H1 (cell line): ENCODE data around the gene SMC3. TPM values are rescaled to one million over a fixed set of nuclear protein-coding genes. Genes with fewer than 3 reads are reported as not detected.

Experiments used
- CTCF ChIA-PET: fragments of 300-600 bp; sonication (Branson Sonifier 250); formaldehyde crosslinking; loops from one replicate; lab custom pipeline; 2021; ENCODE audit not compliant: partially characterized antibody; lab: Charles Lee
- POLR2A ChIA-PET: fragments of 300-600 bp; sonication (Branson Sonifier 250); formaldehyde crosslinking; loops from one replicate; lab custom pipeline; 2021; ENCODE audit warnings: inconsistent platforms; ENCODE audit not compliant: partially characterized antibody; lab: Charles Lee
- DNase-seq, 2 experiments: peaks; one replicate each; pipeline versions ENCODE4 v3.0.0 to v3.0.0-alpha.2; 2010 to 2022; ENCODE audit warnings: low spot score in 2 of 2, low read depth in 1 of 2, mixed read lengths in 1 of 2
- FAIRE-seq: peaks from 2 replicates; lab custom pipeline; 2011; peaks lifted over from hg19 to GRCh38; lab: Jason Lieb, UNC
- H2AFZ ChIP-seq: 2 replicates; pipeline ENCODE4 v1.8.1; 2012; ENCODE audit warnings: low read length, inconsistent platforms
- H2AK5ac ChIP-seq: 2 replicates; pipeline ENCODE4 v1.6.1; 2013; ENCODE audit warnings: low read depth, low read length
- H2BK120ac ChIP-seq: replicated peaks from 2 replicates; pipeline ENCODE3; 2013; ENCODE audit warnings: low read depth, low read length, inconsistent platforms
- H2BK12ac ChIP-seq: 2 replicates; pipeline ENCODE4 v1.6.1; 2013; ENCODE audit warnings: low read depth, low read length
- H2BK15ac ChIP-seq: 2 replicates; pipeline ENCODE4 v1.6.1; 2013; ENCODE audit warnings: low read length
- H2BK20ac ChIP-seq: 2 replicates; pipeline ENCODE4 v1.6.1; 2013; ENCODE audit warnings: low read length
- H2BK5ac ChIP-seq: 2 replicates; pipeline ENCODE4 v1.6.1; 2013; ENCODE audit warnings: low read depth, low read length
- H3K14ac ChIP-seq: 2 replicates; pipeline ENCODE4 v1.6.1; 2013; ENCODE audit warnings: inconsistent platforms; ENCODE audit not compliant: insufficient read length
- H3K18ac ChIP-seq: 2 replicates; pipeline ENCODE4 v1.6.1; 2013; ENCODE audit warnings: low read length; ENCODE audit errors: extremely low read depth
- H3K23ac ChIP-seq: 2 replicates; pipeline ENCODE4 v1.6.1; 2013; ENCODE audit warnings: inconsistent platforms; ENCODE audit not compliant: insufficient read length
- H3K23me2 ChIP-seq: 2 replicates; pipeline ENCODE4 v1.6.1; 2013; ENCODE audit warnings: low read depth, low read length
- H3K27ac ChIP-seq: 2 replicates; pipeline ENCODE4 v1.6.1; 2011; ENCODE audit warnings: low read depth, low read length, inconsistent platforms
- H3K27me3 ChIP-seq, 4 experiments: replicated peaks in 1 of 4; 1 replicate in 1 of 4; 2 replicates in 3 of 4; pipeline versions ENCODE4 v1.6.1 to v1.8.1; 2011 to 2013; ENCODE audit warnings: low read length in 3 of 4, mild to moderate bottlenecking in 3 of 4, inconsistent platforms in 2 of 4, mixed read lengths in 2 of 4, moderate library complexity in 1 of 4; ENCODE audit not compliant: control insufficient read depth in 3 of 4, insufficient read depth in 3 of 4; ENCODE audit errors: extremely low read depth in 1 of 4
- H3K36me3 ChIP-seq, 4 experiments: 2 replicates each; pipeline versions ENCODE4 v1.6.1 to v1.8.1; 2011 to 2013; ENCODE audit warnings: mild to moderate bottlenecking in 4 of 4, low read length in 3 of 4, moderate library complexity in 2 of 4, control low read depth in 1 of 4, inconsistent platforms in 1 of 4; ENCODE audit not compliant: insufficient read depth in 4 of 4, control insufficient read depth in 2 of 4
- H3K4ac ChIP-seq: replicated peaks from 2 replicates; pipeline ENCODE3; 2013; ENCODE audit warnings: low read length, low read depth, mixed read lengths, inconsistent platforms; ENCODE audit not compliant: insufficient read length
- H3K4me1 ChIP-seq, 4 experiments: replicated peaks in 1 of 4; 1 replicate in 1 of 4; 2 replicates in 3 of 4; pipeline versions ENCODE4 v1.6.1 to v1.8.1; 2011 to 2013; ENCODE audit warnings: low read length in 3 of 4, inconsistent platforms in 2 of 4, mixed read lengths in 1 of 4; ENCODE audit not compliant: insufficient read depth in 4 of 4, control insufficient read depth in 3 of 4
- H3K4me2 ChIP-seq, 2 experiments: 2 replicates each; pipeline versions ENCODE4 v1.6.1 to v1.8.1; 2011 to 2013; ENCODE audit warnings: low read depth in 2 of 2, low read length in 2 of 2, control low read depth in 1 of 2, inconsistent platforms in 1 of 2, mild to moderate bottlenecking in 1 of 2; ENCODE audit not compliant: insufficient read depth in 1 of 2
- H3K4me3 ChIP-seq, 4 experiments: fragments of 200-600, 300-600 bp in 1 of 4; sonication (generic), shearing (Covaris generic), sonication (Bioruptor Twin) in 1 of 4; 2 replicates each; pipeline versions ENCODE4 v1.5.1 to v1.8.1; 2011 to 2016; ENCODE audit warnings: low read length in 4 of 4, low read depth in 3 of 4, control low read depth in 2 of 4, inconsistent platforms in 2 of 4, mild to moderate bottlenecking in 2 of 4, mixed read lengths in 1 of 4, moderate library complexity in 1 of 4; ENCODE audit not compliant: insufficient read depth in 2 of 4; ENCODE audit errors: extremely low read depth in 1 of 4
- H3K56ac ChIP-seq: replicated peaks from 2 replicates; pipeline ENCODE3; 2013; ENCODE audit warnings: low read depth, mild to moderate bottlenecking, mixed read lengths, low read length, inconsistent platforms; ENCODE audit not compliant: insufficient read length
- H3K79me1 ChIP-seq: 2 replicates; pipeline ENCODE4 v1.6.1; 2013; ENCODE audit warnings: low read depth, low read length, control low read depth
- H3K79me2 ChIP-seq, 2 experiments: 2 replicates each; pipeline versions ENCODE4 v1.6.1 to v1.8.1; 2012 to 2013; ENCODE audit warnings: low read length in 2 of 2, mild to moderate bottlenecking in 2 of 2, inconsistent platforms in 1 of 2; ENCODE audit not compliant: insufficient read depth in 2 of 2, control insufficient read depth in 1 of 2
- H3K9ac ChIP-seq, 4 experiments: replicated peaks in 1 of 4; 1 replicate in 1 of 4; 2 replicates in 3 of 4; pipeline versions ENCODE4 v1.6.1 to v1.8.1; 2011 to 2013; ENCODE audit warnings: low read depth in 3 of 4, low read length in 3 of 4, control low read depth in 2 of 4, mild to moderate bottlenecking in 2 of 4, moderate library complexity in 2 of 4, inconsistent platforms in 1 of 4; ENCODE audit errors: extremely low read depth in 1 of 4
- H3K9me3 ChIP-seq, 2 experiments: 2 replicates each; pipeline versions ENCODE4 v1.6.1 to v1.8.1; 2012 to 2013; ENCODE audit warnings: mild to moderate bottlenecking in 2 of 2, moderate library complexity in 2 of 2, control low read depth in 1 of 2, inconsistent platforms in 1 of 2, low read depth in 1 of 2, low read length in 1 of 2, mixed read lengths in 1 of 2; ENCODE audit not compliant: insufficient read depth in 2 of 2
- H4K20me1 ChIP-seq, 2 experiments: replicated peaks in 1 of 2; 2 replicates each; pipeline versions ENCODE3 to v1.8.1; 2011 to 2013; ENCODE audit warnings: inconsistent platforms in 2 of 2, low read length in 2 of 2, mild to moderate bottlenecking in 1 of 2; ENCODE audit not compliant: insufficient read depth in 2 of 2, control insufficient read depth in 1 of 2
- H4K5ac ChIP-seq: 2 replicates; pipeline ENCODE4 v1.6.1; 2013; ENCODE audit warnings: low read length, low read depth, mixed read lengths, inconsistent platforms; ENCODE audit not compliant: insufficient read length
- H4K8ac ChIP-seq: 2 replicates; pipeline ENCODE4 v1.8.0; 2013; ENCODE audit warnings: mild to moderate bottlenecking, moderate library complexity, low read length, inconsistent platforms; ENCODE audit not compliant: insufficient read depth; ENCODE audit errors: extremely low read depth
- H4K91ac ChIP-seq: replicated peaks from 2 replicates; pipeline ENCODE3; 2013; ENCODE audit warnings: low read length, mixed read lengths, inconsistent platforms; ENCODE audit not compliant: insufficient read length
- CBX8 ChIP-seq: fragments of 300-800, 300-1000 bp; sonication (generic); IDR thresholded peaks from 2 replicates; pipeline ENCODE4 v1.7.1; 2016; ENCODE audit warnings: low read depth, low read length, borderline replicate concordance
- CHD1 ChIP-seq: IDR thresholded peaks from 2 replicates; pipeline ENCODE4 v1.6.1; 2012; ENCODE audit warnings: low read depth, low read length, improper control_type of control experiment
- FOSL1 ChIP-seq: IDR thresholded peaks from 2 replicates; pipeline ENCODE4 v1.6.1; 2011; ENCODE audit warnings: mild to moderate bottlenecking, low read depth, low read length, moderate library complexity; ENCODE audit not compliant: insufficient read depth
- GABPA ChIP-seq: IDR thresholded peaks from 2 replicates; pipeline ENCODE4 v1.6.1; 2011; ENCODE audit warnings: mild to moderate bottlenecking, low read length, moderate library complexity, borderline replicate concordance; ENCODE audit not compliant: insufficient read depth
- GTF2F1 ChIP-seq: IDR thresholded peaks from 2 replicates; pipeline ENCODE4 v1.6.1; 2012; ENCODE audit warnings: low read depth, low read length, improper control_type of control experiment, borderline replicate concordance
- JUN ChIP-seq: IDR thresholded peaks from 2 replicates; pipeline ENCODE4 v1.6.1; 2011; ENCODE audit warnings: low read depth, mild to moderate bottlenecking, improper control_type of control experiment, low read length
- JUND ChIP-seq: IDR thresholded peaks from 2 replicates; pipeline ENCODE4 v1.6.1; 2011; ENCODE audit warnings: mild to moderate bottlenecking, improper control_type of control experiment, low read length
- KDM1A ChIP-seq: fragments of 200-600, 300-600 bp; sonication (generic); IDR thresholded peaks from 2 replicates; pipeline ENCODE4 v1.7.1; 2016; ENCODE audit warnings: mild to moderate bottlenecking, low read length, borderline replicate concordance
- POU5F1 ChIP-seq: IDR thresholded peaks from 2 replicates; pipeline ENCODE4 v1.6.1; 2011; ENCODE audit warnings: low read depth, mild to moderate bottlenecking, low read length, moderate library complexity
- SIN3A ChIP-seq, 2 experiments: IDR thresholded peaks in 1 of 2; conservative IDR thresholded peaks in 1 of 2; 2 replicates each; pipeline ENCODE4 v1.6.1; 2011 to 2012; ENCODE audit warnings: low read length in 2 of 2, improper control_type of control experiment in 1 of 2, low read depth in 1 of 2, mild to moderate bottlenecking in 1 of 2
- SP4 ChIP-seq: IDR thresholded peaks from 2 replicates; pipeline ENCODE4 v1.6.1; 2012; ENCODE audit warnings: low read length, inconsistent platforms
- TAF7 ChIP-seq: optimal IDR thresholded peaks from 2 replicates; pipeline ENCODE3; 2011; ENCODE audit warnings: low read depth, mild to moderate bottlenecking, inconsistent platforms, low read length, moderate library complexity, borderline replicate concordance
- TCF12 ChIP-seq: IDR thresholded peaks from 2 replicates; pipeline ENCODE4 v1.6.1; 2011; ENCODE audit warnings: low read depth, mild to moderate bottlenecking, low read length
- WGBS, 2 experiments: shearing (Covaris generic) in 1 of 2; methylation state at CpG; one replicate each; pipeline versions ENCODE4 v1.1.6 to v1.1.7; 2013 to 2015; ENCODE audit warnings: low lambda C conversion rate in 2 of 2, mixed read lengths in 2 of 2, inconsistent platforms in 1 of 2, low coverage in 1 of 2, missing lambda C conversion rate in 1 of 2; ENCODE audit not compliant: insufficient replicate concordance in 2 of 2, insufficient coverage in 1 of 2, insufficient read length in 1 of 2; ENCODE audit errors: extremely low coverage in 1 of 2, missing lambda C conversion rate in 1 of 2; 5-methylcytosine and 5-hydroxymethylcytosine counted together
- polyA plus RNA-seq, 7 experiments: library from polyadenylated mRNA; depleted of rRNA in 3 of 7; stranded (reverse) in 5 of 7; unstranded in 2 of 7; fragments of >200 nt in 5 of 7; fragments of 200-250 nt in 2 of 7; gene quantifications; 1 replicate in 5 of 7; 2 replicates in 1 of 7; 4 replicates in 1 of 7; pipeline versions ENCODE4 v1.2.1 to v1.2.3, GENCODE V29; 2011 to 2013; ENCODE audit warnings: missing spikeins in 2 of 7, mixed read lengths in 2 of 7
- total RNA-seq: library from RNA; stranded (reverse); fragmentation: NEBNext Ultra II Directional; extraction: Animal tissue kit (Norgen Biotek cat#: 25700); gene quantifications from 2 replicates; pipeline ENCODE4 v1.2.1, GENCODE V29; 2021
- TF ChIP-seq, protein P1 (sequence below): IDR thresholded peaks from 2 replicates; pipeline ENCODE4 v1.6.1; 2012; ENCODE audit warnings: inconsistent platforms

Gene SMC3
- total and polyA plus RNA-seq, 2 of the 8 experiments (the other 6 are each of a cell fraction or from before 2014, with no cell fraction given) = 12.7 to 93.4 TPM

DNA sequence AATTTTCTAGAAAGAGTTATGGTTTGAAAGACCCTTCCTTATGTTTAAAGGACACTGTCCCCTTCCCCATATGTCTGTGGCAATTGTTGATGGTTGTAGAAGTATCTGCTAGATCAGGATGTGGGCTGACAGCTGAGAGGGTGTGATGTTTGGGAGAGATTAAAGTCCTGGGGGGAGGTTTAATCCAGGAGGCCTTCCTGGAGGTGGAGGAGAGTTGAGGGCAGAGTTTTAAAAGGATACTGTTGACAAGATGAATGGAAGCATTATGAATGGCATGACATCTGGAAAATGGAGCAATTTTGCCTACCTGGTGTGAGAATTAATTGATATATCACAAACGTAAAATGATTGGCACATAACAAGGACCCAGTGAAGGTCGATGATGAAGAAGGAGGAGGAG, 32.9 kb upstream of the SMC3 start:
- H3K4me2 ChIP-seq = no peak overlapping the region
- WGBS, 2 experiments = 88% methylated on average over 2 of the region's 2 CpGs; no CpG with 5 or more reads in 1 of the 2 experiments
- FAIRE-seq (no peak), DNase-seq (no peak)
- H4K20me1 ChIP-seq = no peaks in the 10 kb centered on the region
- no peak overlapping the region for H3K27ac ChIP-seq
- no peaks in the 10 kb centered on the region for H3K36me3 ChIP-seq
- no peak overlapping the region for H2AK5ac ChIP-seq
- H3K79me2 ChIP-seq = no peaks in the 10 kb centered on the region
- no peak overlapping the region for H3K9ac ChIP-seq
- no peak overlapping the region for H4K91ac ChIP-seq
- peaks cover 2% of the 10 kb centered on the region; the same call in 1 of the 2 replicates for H3K23me2 ChIP-seq
- no peak overlapping the region for H3K18ac ChIP-seq
- H2BK12ac ChIP-seq = no peak overlapping the region
- no peak overlapping the region for H3K4me3 ChIP-seq
- ChIA-PET POLR2A (interaction anchor here (0.9 to 1.4 kb wide), 2 partner anchors 34 to 39 kb away, joined by 3 read pairs; no protein-coding TSS in a partner anchor), CTCF (interaction anchor here (0.9 to 4.7 kb wide), 8 partner anchors 12 to 228 kb away, joined by 3 to 25 read pairs (median 4); no protein-coding TSS in a partner anchor)
- no peak overlapping the region for H3K23ac ChIP-seq
- no peak overlapping the region for H2BK120ac ChIP-seq
- H4K8ac ChIP-seq = no peak overlapping the region
- H2BK5ac ChIP-seq = no peak overlapping the region
- peaks cover 2 to 11% (median 3%) of the 10 kb centered on the region in 4 experiments for H3K4me1 ChIP-seq
- no peak overlapping the region for H2AFZ ChIP-seq
- no peaks in the 10 kb centered on the region for H3K27me3 ChIP-seq
- H4K5ac ChIP-seq = no peak overlapping the region
- H2BK15ac ChIP-seq = no peak overlapping the region
- no peaks in the 10 kb centered on the region for H3K79me1 ChIP-seq
- H3K56ac ChIP-seq = no peak overlapping the region
- H3K9me3 ChIP-seq = no peaks in the 10 kb centered on the region
- no peak overlapping the region for H2BK20ac ChIP-seq
- H3K4ac ChIP-seq = no peak overlapping the region
- no peak overlapping the region for H3K14ac ChIP-seq
- TF ChIP-seq TCF12 (no peak), CHD1 (no peak), POU5F1 (no peak), CBX8 (no peak), SP4 (no peak), KDM1A (no peak), GTF2F1 (no peak), JUN (no peak), FOSL1 (no peak), JUND (no peak), TAF7 (no peak), GABPA (no peak), SIN3A (conservative IDR thresholded peaks at IDR 0.05 in 1 of 2, IDR thresholded peaks at IDR 0.05 in 1 of 2; ENCODE audit: low read depth in 1 of 2, low read length in 2 of 2) (no peak)
- TF ChIP-seq, protein P1, sequence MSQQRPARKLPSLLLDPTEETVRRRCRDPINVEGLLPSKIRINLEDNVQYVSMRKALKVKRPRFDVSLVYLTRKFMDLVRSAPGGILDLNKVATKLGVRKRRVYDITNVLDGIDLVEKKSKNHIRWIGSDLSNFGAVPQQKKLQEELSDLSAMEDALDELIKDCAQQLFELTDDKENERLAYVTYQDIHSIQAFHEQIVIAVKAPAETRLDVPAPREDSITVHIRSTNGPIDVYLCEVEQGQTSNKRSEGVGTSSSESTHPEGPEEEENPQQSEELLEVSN = no peak
